Lung microvascular endothelial cell (primary cell): ENCODE data around the gene METTL9. TPM values are rescaled to one million over a fixed set of nuclear protein-coding genes. Genes with fewer than 3 reads are reported as not detected.
A peak's percentile ranks its signal among the peaks of the same experiment; 100 is the strongest.
"Not testable (repeated sequence)": the region's sequence is repeated elsewhere in the genome, so short reads cannot be mapped to it uniquely, and the experiment has no call there.

Experiments used
- DNase-seq, 2 donors: peaks; one replicate each; pipeline versions ENCODE4 v3.0.0 to v3.0.0-alpha.2; 2010; ENCODE audit warnings: low read depth in 2 of 2
- total RNA-seq: library from RNA; depleted of rRNA; stranded (reverse); fragments of >200 nt; gene quantifications from 2 replicates; pipeline ENCODE4 v1.2.1, GENCODE V29; 2014

Gene METTL9
- total RNA-seq, 1 donor from 2014 or later: 184 TPM

- not testable (repeated sequence) for DNase-seq
Measured at GRCh38 chr16:21573506-21573905, 25.9 kb upstream of the METTL9 start.

DNA sequence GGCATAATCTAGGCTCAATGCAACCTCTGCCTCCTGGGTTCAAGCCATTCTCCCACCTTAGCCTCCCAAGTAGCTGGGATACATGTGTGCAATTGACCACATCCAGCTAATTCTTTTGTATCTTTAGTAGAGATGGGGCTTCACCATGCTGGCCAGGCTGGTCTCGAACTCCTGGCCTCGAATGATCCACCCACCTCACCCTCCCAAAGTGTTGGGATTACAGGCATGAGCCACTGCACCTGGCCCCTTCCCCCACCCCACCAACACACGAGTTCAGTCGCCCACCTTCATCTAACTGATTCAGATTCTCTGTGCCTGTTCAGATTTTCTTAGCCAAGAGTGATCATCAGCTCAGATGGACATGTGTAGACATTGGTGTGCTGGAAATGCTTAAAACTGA, 25.0 kb upstream of the METTL9 start:
- no peak for DNase-seq

DNA sequence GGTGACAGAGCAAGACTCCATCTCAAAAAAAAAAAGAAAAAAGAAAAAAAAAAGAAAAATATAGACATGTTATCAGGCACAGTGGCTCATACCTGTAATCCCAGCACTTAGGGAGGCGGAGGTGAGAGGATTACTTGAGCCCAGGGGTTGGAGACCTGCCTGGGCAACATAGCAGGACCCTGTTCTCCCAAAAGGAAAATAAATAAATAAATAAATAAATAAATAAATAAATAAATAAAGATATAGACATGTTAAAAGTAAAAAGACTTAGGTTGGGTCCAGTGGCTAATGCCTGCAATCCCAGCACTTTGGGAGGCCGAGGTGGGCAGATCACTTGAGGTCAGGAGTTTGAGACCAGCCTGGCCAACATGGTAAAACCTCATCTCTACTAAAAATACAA, 23.1 kb upstream of the METTL9 start:
- DNase-seq: not testable (repeated sequence)

DNA sequence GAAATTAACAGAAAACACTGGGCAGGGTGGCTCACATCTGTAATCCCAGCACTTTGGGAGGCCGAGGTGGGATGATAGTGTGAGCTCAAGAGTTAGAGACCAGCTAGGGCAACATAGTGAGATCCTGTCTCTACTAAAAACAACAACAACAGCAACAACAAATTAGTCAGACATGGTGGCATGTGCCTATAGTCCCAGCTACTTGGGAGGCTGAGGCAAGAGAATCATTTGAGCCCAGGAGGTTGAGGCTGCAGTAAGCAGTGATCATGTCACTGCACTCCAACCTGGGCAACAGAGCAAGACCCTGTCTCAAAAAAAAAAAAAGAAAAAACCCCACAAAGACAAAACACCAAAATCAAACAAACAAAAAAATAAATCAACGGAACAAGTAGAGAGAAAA, 21.9 kb upstream of the METTL9 start:
- DNase-seq: not testable (repeated sequence)

GRCh38 chr16:21578311-21578710, 21.1 kb upstream of the METTL9 start:
- not testable (repeated sequence) for DNase-seq

DNA sequence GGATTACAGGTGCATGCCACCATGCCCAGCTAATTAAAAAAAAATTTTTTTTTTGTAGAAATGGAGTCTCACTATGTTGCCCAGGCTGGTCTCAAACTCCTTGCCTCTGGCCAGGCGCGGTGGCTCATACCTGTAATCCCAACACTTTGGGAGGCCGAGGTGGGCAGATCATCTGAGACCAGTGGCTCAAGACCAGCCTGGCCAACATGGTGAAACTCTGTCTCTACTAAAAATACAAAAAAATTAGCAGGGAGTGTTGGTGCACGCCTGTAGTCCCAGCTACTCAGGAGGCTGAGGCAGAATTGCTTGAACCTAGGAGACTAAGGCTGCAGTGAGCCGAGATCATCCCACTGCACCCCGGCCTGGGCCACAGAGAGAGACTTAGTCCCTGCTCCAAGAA, 19.2 kb upstream of the METTL9 start:
- not testable (repeated sequence) for DNase-seq

- DNase-seq: no peak
Measured at GRCh38 chr16:21580807-21581206, 18.6 kb upstream of the METTL9 start.

- no peak for DNase-seq
Measured at GRCh38 chr16:21584817-21585216, 14.6 kb upstream of the METTL9 start.

GRCh38 chr16:21588593-21588992, 10.8 kb upstream of the METTL9 start:
- not testable (repeated sequence) for DNase-seq

- no peak for DNase-seq
Measured at GRCh38 chr16:21589551-21589950, 9.8 kb upstream of the METTL9 start.

DNA sequence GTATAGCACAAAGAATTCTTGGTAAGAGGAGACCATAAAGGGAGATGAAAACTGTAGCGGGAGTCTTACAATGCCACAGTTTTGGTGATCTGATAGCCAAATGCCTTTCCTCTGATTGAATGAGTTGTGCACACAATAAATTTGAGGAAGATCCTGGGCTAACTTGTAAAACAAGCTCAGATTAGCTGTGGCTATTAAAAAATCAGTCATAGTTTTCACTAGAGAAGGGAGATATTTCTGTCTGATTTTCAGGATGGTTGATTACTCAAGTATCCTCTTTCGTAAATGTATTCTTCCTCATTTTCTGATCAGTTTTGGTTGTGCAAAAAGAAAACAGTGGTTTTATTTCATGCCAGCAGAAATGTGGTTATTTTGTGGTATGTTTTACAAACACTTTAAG, 9.1 kb upstream of the METTL9 start:
- no peak for DNase-seq

- DNase-seq: no peak
Measured at GRCh38 chr16:21590796-21591195, 8.6 kb upstream of the METTL9 start.

DNA sequence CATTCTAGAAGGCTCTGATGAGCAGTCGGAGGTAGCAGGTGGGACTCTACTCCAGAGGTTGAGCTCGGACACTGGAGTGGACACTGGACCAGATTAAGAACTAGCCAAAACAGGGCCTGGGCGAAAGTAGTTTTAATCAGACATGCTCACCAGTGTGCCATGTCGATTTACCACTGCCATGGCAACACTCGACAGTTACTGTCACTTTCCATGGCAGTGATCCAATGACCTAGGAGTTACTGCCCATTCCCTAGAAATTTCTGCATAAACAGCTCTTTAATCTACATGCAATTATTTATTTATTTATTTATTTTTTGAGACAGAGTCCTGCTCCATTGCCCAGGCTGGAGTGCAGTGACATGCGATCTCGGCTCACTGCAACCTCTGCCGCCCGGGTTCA, 7.2 kb upstream of the METTL9 start:
- no peak for DNase-seq

GRCh38 chr16:21593530-21594289, 5.7 kb upstream of the METTL9 start:
- no peak for DNase-seq

GRCh38 chr16:21597561-21598030, 1.8 kb upstream of the METTL9 start:
- DNase-seq: no peak

- no peak for DNase-seq
Measured at GRCh38 chr16:21598206-21598605, 1.2 kb upstream of the METTL9 start.

GRCh38 chr16:21598701-21599121, 666 bp upstream of the METTL9 start:
- DNase-seq: peak; percentile 20 to 24

DNA sequence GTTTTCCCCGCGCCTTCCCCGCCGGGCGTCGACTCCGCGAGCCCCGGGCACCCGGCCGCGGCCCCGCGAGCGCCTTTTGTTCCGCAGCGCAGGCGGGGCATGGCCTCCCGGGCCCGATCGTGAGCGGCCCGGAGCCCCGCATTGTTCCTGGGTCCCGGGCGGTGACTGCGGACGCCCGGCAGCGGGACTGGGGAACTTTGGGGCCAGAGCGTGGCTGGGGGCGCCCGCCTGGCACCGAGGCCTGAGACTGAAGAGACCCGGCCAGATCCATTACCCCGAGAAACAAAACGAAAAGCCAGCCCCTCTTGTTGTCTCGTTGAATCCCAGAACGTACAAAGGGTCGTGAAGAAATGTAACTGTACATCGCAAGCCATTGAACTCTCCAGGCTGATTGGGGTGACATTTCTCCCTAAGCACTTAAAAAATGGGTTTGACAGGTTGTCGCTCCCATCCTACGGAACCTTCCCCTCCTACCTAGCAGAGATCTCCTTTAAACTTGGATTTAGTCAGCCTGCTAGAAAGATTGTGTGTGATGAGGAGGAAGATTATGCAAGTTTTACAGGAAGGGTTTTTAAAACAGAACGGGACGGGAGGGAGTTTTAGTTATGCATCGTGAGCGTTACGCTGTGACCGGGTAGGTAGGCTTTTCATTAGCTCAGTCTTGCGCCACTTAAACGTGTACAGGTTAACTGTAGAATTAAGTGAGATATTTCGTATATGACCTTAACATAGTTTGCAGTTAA, 825 bp downstream of the METTL9 start:
- peak; percentile 49 to 57 for DNase-seq

GRCh38 chr16:21602785-21603184, 3.4 kb downstream of the METTL9 start:
- no peak for DNase-seq

- peak in 1 of 2 donors; percentile 67 for DNase-seq
Measured at GRCh38 chr16:21603928-21604327, 4.6 kb downstream of the METTL9 start.

DNA sequence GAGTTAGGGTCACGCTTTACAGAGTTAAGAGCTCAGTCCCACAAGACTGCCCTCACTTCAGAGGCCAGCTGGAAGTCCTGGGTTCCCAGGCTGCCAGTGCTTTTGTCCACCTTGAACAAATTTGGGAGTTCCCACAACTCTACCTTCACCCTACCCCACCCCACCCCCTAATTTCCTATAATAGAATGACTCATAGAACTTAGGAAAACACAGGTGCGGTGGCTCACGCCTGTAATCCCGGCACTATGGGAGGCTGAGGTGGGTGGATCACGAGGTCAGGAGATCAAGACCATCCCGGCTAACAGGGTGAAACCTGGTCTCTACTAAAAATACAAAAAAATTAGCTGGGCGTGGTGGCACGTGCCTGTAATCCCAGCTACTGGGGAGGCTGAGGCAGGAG, 6.5 kb downstream of the METTL9 start:
- not testable (repeated sequence) for DNase-seq

DNA sequence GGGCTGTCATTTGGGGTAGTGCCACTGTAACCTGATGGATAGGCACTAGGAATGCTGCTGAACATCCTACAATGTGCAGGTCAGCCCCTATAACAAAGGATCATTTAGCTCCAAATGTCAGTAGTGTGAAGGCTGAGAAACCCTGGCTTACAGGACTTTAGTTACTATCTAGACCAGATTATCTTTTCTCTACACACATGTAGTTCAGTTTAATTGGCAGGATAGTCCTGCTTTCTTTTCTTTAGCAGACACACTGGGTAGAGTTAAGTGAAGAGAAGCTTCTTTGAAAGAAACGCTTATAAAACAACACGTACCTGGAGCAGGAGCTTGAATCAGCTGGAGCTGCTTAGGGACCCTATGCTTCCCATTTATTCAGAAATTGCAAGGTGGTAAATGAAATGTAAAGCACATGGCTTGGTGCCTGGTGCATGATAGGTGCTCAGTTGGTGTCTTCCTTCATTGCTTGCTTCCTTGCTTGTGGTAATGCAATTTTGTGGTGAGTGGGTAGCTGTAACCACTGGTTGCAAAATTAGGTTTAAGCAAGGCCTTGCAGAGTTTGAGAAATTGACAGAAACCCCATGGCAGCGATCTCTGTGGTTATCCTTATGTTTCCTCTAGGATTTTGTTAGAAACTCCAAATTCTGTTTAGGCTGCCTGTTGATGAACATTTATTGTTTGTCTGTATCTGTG, 9.4 kb downstream of the METTL9 start:
- DNase-seq: no peak
